Loucy (cell line): ENCODE results near the gene PDE10A.
"Not testable (repeated sequence)": the region's sequence is repeated elsewhere in the genome, so short reads cannot be mapped to it uniquely, and the experiment has no call there.

ENCODE experiments used
- H2AFZ ChIP-seq: fragments of 200-600 bp; sonication (generic); 2 replicates; pipeline ENCODE4 v1.6.0; 2016; ENCODE audit warnings: antibody characterized with exemption, mild to moderate bottlenecking, low read length, moderate library complexity
- H3F3A ChIP-seq: fragments of 200-600 bp; 2 replicates; pipeline ENCODE4 v1.6.0; 2016; ENCODE audit warnings: antibody characterized with exemption, low read depth, mild to moderate bottlenecking
- H3K27me3 ChIP-seq: fragments of 200-600 bp; sonication (generic); 2 replicates; pipeline ENCODE4 v1.6.1; 2014; ENCODE audit warnings: low read length, mild to moderate bottlenecking; ENCODE audit not compliant: insufficient read depth, poor library complexity, severe bottlenecking
- H3K36me3 ChIP-seq: fragments of 200-600 bp; sonication (generic); 2 replicates; pipeline ENCODE4 v1.6.1; 2016; ENCODE audit warnings: low read length; ENCODE audit not compliant: insufficient read depth
- H3K4me1 ChIP-seq: fragments of 200-600 bp; sonication (generic); 2 replicates; pipeline ENCODE4 v1.5.1; 2014; ENCODE audit warnings: low read length, mild to moderate bottlenecking; ENCODE audit not compliant: insufficient read depth, poor library complexity, severe bottlenecking
- H3K4me2 ChIP-seq: fragments of 200-600 bp; sonication (generic); 2 replicates; pipeline ENCODE4 v1.6.0; 2014; ENCODE audit warnings: antibody characterized with exemption, low read length, low read depth, mild to moderate bottlenecking; ENCODE audit not compliant: poor library complexity, severe bottlenecking
- H3K4me3 ChIP-seq: fragments of 200-600 bp; sonication (generic); 2 replicates; pipeline ENCODE4 v1.5.1; 2014; ENCODE audit warnings: low read length, mild to moderate bottlenecking, mixed read lengths; ENCODE audit not compliant: poor library complexity, severe bottlenecking
- H3K79me2 ChIP-seq: fragments of 200-600 bp; sonication (generic); 2 replicates; pipeline ENCODE4 v1.6.1; 2014; ENCODE audit warnings: low read length; ENCODE audit not compliant: insufficient read depth
- H3K9ac ChIP-seq: fragments of 200-600 bp; sonication (generic); 2 replicates; pipeline ENCODE4 v1.6.0; 2014; ENCODE audit warnings: mild to moderate bottlenecking, low read depth, low read length, moderate library complexity; ENCODE audit not compliant: poor library complexity, severe bottlenecking
- H3K9me2 ChIP-seq: fragments of 200-600 bp; sonication (generic); replicated peaks from 2 replicates; pipeline ENCODE4 v1.6.1; 2016; ENCODE audit warnings: low read depth, low read length, mixed read lengths
- H3K9me3 ChIP-seq: fragments of 200-600 bp; sonication (generic); 2 replicates; pipeline ENCODE4 v1.6.1; 2014; ENCODE audit warnings: mild to moderate bottlenecking, antibody characterized with exemption, low read length, low read depth; ENCODE audit not compliant: insufficient read depth
- H4K20me1 ChIP-seq: fragments of 200-600 bp; sonication (generic); 2 replicates; pipeline ENCODE4 v1.6.0; 2014; ENCODE audit warnings: antibody characterized with exemption, low read length, mild to moderate bottlenecking; ENCODE audit not compliant: insufficient read depth, poor library complexity, severe bottlenecking
- EZH2phosphoT487 ChIP-seq: fragments of 200-600 bp; IDR thresholded peaks from 2 replicates; pipeline ENCODE4 v1.6.1; 2018; ENCODE audit warnings: antibody characterized with exemption, mild to moderate bottlenecking, moderate library complexity, borderline replicate concordance
- TF ChIP-seq, protein P1 (sequence below): fragments of 200-600 bp; sonication (generic); conservative IDR thresholded peaks from 2 replicates; pipeline ENCODE4 v1.5.1; 2014; ENCODE audit warnings: mild to moderate bottlenecking, antibody characterized with exemption, low read length

Gene PDE10A

GRCh38 chr6:165615636-165616035, 47.4 kb downstream of the PDE10A start:
- Histone ChIP-seq H3K9me2 (no peaks in the 10 kb centered on the region), H3K79me2 (no peaks in the 10 kb centered on the region), H3K27me3 (no peaks in the 10 kb centered on the region), H3K36me3 (no peaks in the 10 kb centered on the region), H3K9ac (no peak overlapping the region), H3K4me1 (no peaks in the 10 kb centered on the region), H3F3A (no peaks in the 10 kb centered on the region), H3K9me3 (no peaks in the 10 kb centered on the region), H2AFZ (no peak overlapping the region), H3K4me3 (no peak overlapping the region), H4K20me1 (no peaks in the 10 kb centered on the region), H3K4me2 (no peak overlapping the region)
- no peak for TF ChIP-seq EZH2phosphoT487
- TF ChIP-seq, protein P1, sequence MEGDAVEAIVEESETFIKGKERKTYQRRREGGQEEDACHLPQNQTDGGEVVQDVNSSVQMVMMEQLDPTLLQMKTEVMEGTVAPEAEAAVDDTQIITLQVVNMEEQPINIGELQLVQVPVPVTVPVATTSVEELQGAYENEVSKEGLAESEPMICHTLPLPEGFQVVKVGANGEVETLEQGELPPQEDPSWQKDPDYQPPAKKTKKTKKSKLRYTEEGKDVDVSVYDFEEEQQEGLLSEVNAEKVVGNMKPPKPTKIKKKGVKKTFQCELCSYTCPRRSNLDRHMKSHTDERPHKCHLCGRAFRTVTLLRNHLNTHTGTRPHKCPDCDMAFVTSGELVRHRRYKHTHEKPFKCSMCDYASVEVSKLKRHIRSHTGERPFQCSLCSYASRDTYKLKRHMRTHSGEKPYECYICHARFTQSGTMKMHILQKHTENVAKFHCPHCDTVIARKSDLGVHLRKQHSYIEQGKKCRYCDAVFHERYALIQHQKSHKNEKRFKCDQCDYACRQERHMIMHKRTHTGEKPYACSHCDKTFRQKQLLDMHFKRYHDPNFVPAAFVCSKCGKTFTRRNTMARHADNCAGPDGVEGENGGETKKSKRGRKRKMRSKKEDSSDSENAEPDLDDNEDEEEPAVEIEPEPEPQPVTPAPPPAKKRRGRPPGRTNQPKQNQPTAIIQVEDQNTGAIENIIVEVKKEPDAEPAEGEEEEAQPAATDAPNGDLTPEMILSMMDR: no peak

DNA sequence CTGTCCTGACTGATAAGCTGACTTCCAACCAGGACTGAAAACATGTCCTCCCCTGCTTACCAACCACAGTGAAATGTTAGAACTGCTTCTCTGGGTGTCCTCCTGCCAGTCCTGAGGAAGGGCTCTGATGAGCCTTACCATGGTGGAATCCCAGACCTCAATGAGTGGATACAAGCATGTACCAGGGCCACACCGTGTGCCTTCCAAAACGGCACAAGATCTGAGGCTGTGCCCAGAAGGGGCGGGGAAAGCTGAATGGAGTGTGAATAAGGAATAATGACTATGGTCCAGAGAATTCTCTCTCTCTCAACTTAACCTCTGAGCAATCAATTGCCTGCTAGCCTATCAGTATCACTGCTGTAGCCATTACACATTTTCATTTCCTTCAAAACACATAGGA, 51.7 kb downstream of the PDE10A start:
- Histone ChIP-seq H2AFZ (no peak overlapping the region), H3K79me2 (no peaks in the 10 kb centered on the region), H3F3A (no peaks in the 10 kb centered on the region), H3K9ac (no peak overlapping the region), H3K27me3 (no peaks in the 10 kb centered on the region), H4K20me1 (no peaks in the 10 kb centered on the region), H3K4me1 (no peaks in the 10 kb centered on the region), H3K36me3 (no peaks in the 10 kb centered on the region), H3K4me3 (no peak overlapping the region), H3K9me2 (no peaks in the 10 kb centered on the region), H3K4me2 (no peak overlapping the region), H3K9me3 (no peaks in the 10 kb centered on the region)
- TF ChIP-seq EZH2phosphoT487: no peak
- TF ChIP-seq, protein P1: no peak

- H3K4me1 ChIP-seq, H3K36me3 ChIP-seq, H3K79me2 ChIP-seq, H3K9me3 ChIP-seq, H3F3A ChIP-seq, H3K9me2 ChIP-seq, H3K4me2 ChIP-seq, H3K9ac ChIP-seq, H3K27me3 ChIP-seq, H4K20me1 ChIP-seq, H3K4me3 ChIP-seq, H2AFZ ChIP-seq: not testable (repeated sequence)
These were observed 54.5 kb downstream of the PDE10A start for GRCh38 chr6:165608577-165608976.

GRCh38 chr6:165606740-165607008, 56.4 kb downstream of the PDE10A start:
- no peaks in the 10 kb centered on the region for H3F3A ChIP-seq
- H3K9ac ChIP-seq: no peak overlapping the region
- H3K9me3 ChIP-seq: no peaks in the 10 kb centered on the region

More at GRCh38 chr6:165606740-165607008, 56.4 kb downstream of the PDE10A start:
- TF ChIP-seq, protein P1: no peak
- TF ChIP-seq EZH2phosphoT487: no peak
- H3K9me2 ChIP-seq: no peaks in the 10 kb centered on the region
- no peaks in the 10 kb centered on the region for H3K79me2 ChIP-seq
- no peak overlapping the region for H3K4me3 ChIP-seq
- H3K4me1 ChIP-seq: no peaks in the 10 kb centered on the region
- H4K20me1 ChIP-seq: no peaks in the 10 kb centered on the region
- no peaks in the 10 kb centered on the region for H3K27me3 ChIP-seq
- no peak overlapping the region for H2AFZ ChIP-seq
- no peak overlapping the region for H3K4me2 ChIP-seq
- no peaks in the 10 kb centered on the region for H3K36me3 ChIP-seq
